ENCODE results near the gene MDP1. TPM values are rescaled to one million over a fixed set of nuclear protein-coding genes. Genes with fewer than 3 reads are reported as not detected.

The MDP1 gene
- total and polyA plus RNA-seq, 10 donors = 11.0 to 39.6 (median 22.4) TPM

DNA sequence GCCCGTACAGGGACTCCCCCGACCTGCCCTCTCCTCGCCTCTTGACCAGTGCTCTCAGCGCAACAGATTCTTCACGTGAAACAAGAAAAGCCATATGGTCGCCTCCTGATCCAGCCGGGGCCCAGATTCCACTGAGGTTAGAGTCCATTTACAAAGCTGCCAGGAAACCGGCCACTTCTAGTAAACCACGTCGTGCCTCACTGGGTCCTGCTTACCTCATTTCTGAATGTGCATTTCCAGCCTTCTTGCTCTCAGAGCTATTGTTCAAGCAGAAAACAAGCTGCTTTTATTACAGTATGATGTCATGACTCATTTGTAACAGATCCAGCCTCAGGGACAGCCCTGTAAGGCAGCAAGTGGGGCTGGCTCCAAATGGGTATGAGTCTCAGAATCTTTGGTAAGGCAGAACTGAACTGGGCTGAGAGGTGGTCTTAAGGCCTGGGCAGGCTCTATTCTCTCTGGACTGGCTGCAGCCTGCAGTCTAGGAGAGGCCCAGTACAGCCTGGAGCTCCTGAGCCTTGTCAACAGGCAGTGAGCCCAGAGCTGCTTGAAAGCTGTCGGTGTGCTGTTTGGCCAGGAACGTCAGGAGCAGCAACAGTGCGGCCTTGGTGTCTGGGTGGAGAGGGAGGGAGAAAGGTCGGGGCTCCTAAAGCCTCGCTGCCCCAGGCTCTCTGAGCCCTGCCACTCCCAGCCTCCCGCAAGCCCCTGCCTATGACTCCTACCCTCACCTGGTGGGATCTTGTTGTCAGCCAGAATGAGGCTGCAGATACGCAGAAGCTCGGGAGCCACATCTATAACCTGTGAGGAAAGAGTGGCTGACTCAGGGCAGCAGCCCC lies 35.7 kb downstream of the MDP1 start:
- TF ChIP-seq POLR2A (IDR thresholded peaks at IDR 0.05) (no peak), POLR2AphosphoS5 (IDR thresholded peaks at IDR 0.05) (peak in 1 of 3 donors; percentile 52)
- TF ChIP-seq, protein P1, sequence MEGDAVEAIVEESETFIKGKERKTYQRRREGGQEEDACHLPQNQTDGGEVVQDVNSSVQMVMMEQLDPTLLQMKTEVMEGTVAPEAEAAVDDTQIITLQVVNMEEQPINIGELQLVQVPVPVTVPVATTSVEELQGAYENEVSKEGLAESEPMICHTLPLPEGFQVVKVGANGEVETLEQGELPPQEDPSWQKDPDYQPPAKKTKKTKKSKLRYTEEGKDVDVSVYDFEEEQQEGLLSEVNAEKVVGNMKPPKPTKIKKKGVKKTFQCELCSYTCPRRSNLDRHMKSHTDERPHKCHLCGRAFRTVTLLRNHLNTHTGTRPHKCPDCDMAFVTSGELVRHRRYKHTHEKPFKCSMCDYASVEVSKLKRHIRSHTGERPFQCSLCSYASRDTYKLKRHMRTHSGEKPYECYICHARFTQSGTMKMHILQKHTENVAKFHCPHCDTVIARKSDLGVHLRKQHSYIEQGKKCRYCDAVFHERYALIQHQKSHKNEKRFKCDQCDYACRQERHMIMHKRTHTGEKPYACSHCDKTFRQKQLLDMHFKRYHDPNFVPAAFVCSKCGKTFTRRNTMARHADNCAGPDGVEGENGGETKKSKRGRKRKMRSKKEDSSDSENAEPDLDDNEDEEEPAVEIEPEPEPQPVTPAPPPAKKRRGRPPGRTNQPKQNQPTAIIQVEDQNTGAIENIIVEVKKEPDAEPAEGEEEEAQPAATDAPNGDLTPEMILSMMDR (IDR thresholded peaks at IDR 0.05 in 8 of 11, conservative IDR thresholded peaks at IDR 0.05 in 3 of 11) = no peak
- no peak overlapping the region for H3K4me3 ChIP-seq
- H3K9me3 ChIP-seq = no peaks in the 10 kb centered on the region
- peaks cover 2 to 100% (median 93%) of the 10 kb centered on the region in 6 donors for H3K36me3 ChIP-seq
- WGBS, 5 donors = 78 to 88% (median 85%) methylated on average over 9 to 18 of the region's 18 CpGs
- H3K4me1 ChIP-seq = no peaks in the 10 kb centered on the region
- intact Hi-C loops (cut with DNase I; ENCODE audit: low total_unique reads) = no loop called here
- DNase-seq = peak; percentile 41
- no peaks in the 10 kb centered on the region for H3K27me3 ChIP-seq (replicated peaks in 1 of 7)
- H3K27ac ChIP-seq = peak overlapping the region in 1 of 8 donors; percentile 26

DNA sequence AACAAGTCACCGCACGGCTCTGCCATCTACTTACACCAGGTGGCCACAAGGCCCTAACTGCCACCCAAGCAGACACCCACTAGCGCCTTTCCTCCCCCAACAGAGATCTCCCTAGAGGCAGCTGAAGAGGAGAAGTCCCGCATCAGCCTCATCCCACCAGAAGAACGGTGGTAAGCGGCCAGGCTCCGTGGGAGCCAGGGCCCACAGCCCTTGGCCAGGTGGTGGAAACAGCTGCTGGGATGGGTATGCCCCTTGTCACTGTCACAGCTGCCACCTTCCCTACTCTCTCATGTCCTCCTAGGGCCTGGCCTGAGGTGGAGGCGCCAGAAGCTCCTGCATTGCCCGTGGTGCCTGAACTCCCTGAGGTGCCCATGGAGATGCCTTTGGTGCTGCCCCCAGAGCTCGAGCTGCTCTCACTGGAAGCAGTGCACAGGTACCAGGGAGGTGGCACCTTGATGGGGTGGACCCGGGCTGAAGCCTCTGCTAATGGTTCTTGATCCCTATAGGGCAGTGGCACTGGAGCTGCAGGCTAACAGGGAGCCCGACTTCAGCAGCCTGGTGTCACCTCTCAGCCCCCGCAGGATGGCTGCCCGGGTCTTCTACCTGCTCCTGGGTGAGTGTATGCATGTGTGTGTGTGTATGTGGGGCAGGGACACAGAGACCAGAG lies 36.4 kb downstream of the MDP1 start:
- 84 to 90% (median 86%) methylated on average over 10 to 14 of the region's 14 CpGs for WGBS, 5 donors
- H3K36me3 ChIP-seq = peaks cover 2 to 100% (median 88%) of the 10 kb centered on the region in 6 donors
- intact Hi-C loops (cut with DNase I; ENCODE audit: low total_unique reads) = no loop called here
- TF ChIP-seq POLR2AphosphoS5 (IDR thresholded peaks at IDR 0.05) (peak; percentile 1 to 52 (median 20)), POLR2A (IDR thresholded peaks at IDR 0.05) (no peak)
- TF ChIP-seq, protein P1 (IDR thresholded peaks at IDR 0.05 in 8 of 11, conservative IDR thresholded peaks at IDR 0.05 in 3 of 11) = no peak
- no peak overlapping the region for H3K27ac ChIP-seq
- no peak overlapping the region for H3K4me3 ChIP-seq
- no peaks in the 10 kb centered on the region for H3K4me1 ChIP-seq
- DNase-seq = peak; percentile 56
- no peaks in the 10 kb centered on the region for H3K27me3 ChIP-seq (replicated peaks in 1 of 7)
- H3K9me3 ChIP-seq = no peaks in the 10 kb centered on the region

DNA sequence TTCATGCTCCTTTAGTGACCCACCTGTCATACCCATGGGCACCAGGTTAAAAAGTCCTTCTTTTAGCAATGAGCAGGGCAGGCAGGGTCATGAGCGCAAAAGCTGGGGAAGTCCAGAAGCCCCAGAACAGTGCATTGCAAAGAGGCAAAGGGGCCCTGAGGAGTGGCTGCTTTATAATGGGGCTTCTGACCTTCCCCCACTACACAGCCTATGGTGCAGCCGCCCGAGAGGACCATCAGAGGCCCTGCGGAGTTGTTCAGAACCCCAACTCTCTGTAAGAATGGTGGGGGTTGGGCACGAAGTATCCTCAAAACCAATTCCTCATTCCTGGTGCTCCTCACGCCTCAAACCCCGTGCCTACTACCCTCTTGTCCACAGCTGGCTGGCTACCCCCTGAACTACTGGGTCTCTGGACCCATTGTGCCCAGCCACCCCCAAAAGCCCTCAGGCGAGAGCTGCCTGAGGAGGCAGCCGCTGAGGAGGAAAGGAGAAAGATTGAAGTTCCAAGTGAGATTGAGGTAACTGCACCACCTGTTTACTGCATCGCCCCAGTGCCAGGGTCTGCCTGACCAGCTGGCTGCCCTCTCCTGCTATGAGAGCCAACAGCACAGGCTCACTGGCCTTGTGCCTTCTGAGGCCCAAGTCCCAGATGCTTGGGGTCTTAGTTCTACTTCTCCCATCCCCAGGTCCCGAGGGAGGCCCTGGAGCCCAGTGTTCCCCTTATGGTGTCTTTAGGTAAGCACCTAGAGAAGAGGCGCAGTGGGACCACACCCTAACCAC lies 37.3 kb downstream of the MDP1 start:
- no peaks in the 10 kb centered on the region for H3K9me3 ChIP-seq
- no peaks in the 10 kb centered on the region for H3K27me3 ChIP-seq (replicated peaks in 1 of 7)
- intact Hi-C loops (cut with DNase I; ENCODE audit: low total_unique reads) = no loop called here
- H3K27ac ChIP-seq = no peak overlapping the region
- TF ChIP-seq POLR2AphosphoS5 (IDR thresholded peaks at IDR 0.05) (no peak), POLR2A (IDR thresholded peaks at IDR 0.05) (no peak)
- TF ChIP-seq, protein P1 (IDR thresholded peaks at IDR 0.05 in 8 of 11, conservative IDR thresholded peaks at IDR 0.05 in 3 of 11) = no peak
- no peaks in the 10 kb centered on the region for H3K4me1 ChIP-seq
- no peak overlapping the region for H3K4me3 ChIP-seq
- 90 to 94% (median 93%) methylated on average over 5 to 12 of the region's 12 CpGs for WGBS, 5 donors
- H3K36me3 ChIP-seq = peaks cover 2 to 100% (median 80%) of the 10 kb centered on the region in 6 donors
- DNase-seq = peak; percentile 29

All from spleen (tissue), 11 donors.